HEK293 (cell line): Measurements from ENCODE around the gene DRC7.
A peak's percentile ranks its signal among the peaks of the same experiment; 100 is the strongest.

Experiments
- KLF9 ChIP-seq: fragments of 450-650 bp; formaldehyde crosslinking; IDR thresholded peaks from 2 replicates; pipeline ENCODE4 v1.5.1; 2016; ENCODE audit warnings: missing biosample characterization, missing genetic modification characterization, low read depth
- YY1 ChIP-seq: fragments of 450-650 bp; formaldehyde crosslinking; IDR thresholded peaks from 2 replicates; pipeline ENCODE4 v1.5.1; 2018; ENCODE audit warnings: missing biosample characterization, missing genetic modification characterization
- ZNF174 ChIP-seq: fragments of 450-650 bp; formaldehyde crosslinking; IDR thresholded peaks from 2 replicates; pipeline ENCODE4 v1.5.0; 2017; ENCODE audit warnings: missing biosample characterization, mild to moderate bottlenecking, missing genetic modification characterization
- ZNF211 ChIP-seq: fragments of 450-650 bp; formaldehyde crosslinking; IDR thresholded peaks from 2 replicates; pipeline ENCODE4 v1.5.1; 2016; ENCODE audit warnings: low read depth, missing biosample characterization, missing genetic modification characterization
- ZNF239 ChIP-seq: fragments of 450-650 bp; formaldehyde crosslinking; IDR thresholded peaks from 2 replicates; pipeline ENCODE4 v1.5.1; 2016; ENCODE audit warnings: missing biosample characterization, missing genetic modification characterization
- ZNF24 ChIP-seq: fragments of 450-650 bp; formaldehyde crosslinking; IDR thresholded peaks from 2 replicates; pipeline ENCODE4 v1.5.1; 2016; ENCODE audit warnings: missing biosample characterization, missing genetic modification characterization
- TF ChIP-seq, protein P1 (sequence below): fragments of 450-650 bp; formaldehyde crosslinking; IDR thresholded peaks from 2 replicates; pipeline ENCODE4 v1.5.1; 2016; ENCODE audit warnings: missing biosample characterization, missing genetic modification characterization
- TF ChIP-seq, protein P2 (sequence below): fragments of 450-650 bp; formaldehyde crosslinking; IDR thresholded peaks from 2 replicates; pipeline ENCODE4 v1.5.1; 2016; ENCODE audit warnings: missing biosample characterization, missing genetic modification characterization

DNA sequence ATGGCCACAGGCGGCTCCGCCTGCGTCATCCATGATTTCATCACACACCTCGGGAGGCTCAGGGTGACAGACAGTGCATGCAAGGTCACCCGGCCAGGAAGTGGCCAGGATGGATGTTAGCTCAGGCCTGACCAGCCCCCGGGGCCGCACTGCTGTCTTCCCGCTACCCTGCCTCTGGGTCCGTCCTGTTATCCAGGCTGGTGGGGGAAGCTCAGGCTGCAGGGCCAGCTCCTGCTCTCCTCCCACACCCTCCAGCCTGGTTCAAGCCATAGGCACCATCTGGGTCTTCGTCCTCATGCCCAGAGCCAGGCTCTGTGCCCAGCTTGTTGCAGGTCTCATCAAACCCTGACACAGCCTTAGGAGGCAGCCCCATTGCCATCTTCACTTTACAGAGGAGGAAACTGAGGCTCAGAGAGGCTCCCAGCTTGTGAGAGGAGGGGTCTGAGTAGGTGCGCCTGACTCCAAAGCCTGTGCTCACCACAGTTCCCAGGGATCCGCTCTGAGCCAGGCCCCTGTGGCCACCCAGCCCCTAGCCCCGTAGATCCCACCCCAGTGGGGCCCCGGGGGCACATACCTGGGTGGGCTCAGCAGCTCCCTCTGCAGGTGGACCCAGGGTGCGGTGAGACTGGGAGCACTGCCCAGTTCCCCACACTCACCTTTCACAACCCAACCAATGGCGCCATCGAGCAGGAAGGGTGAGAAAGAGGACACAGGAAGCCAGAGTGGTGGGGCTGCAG, 26.9 kb upstream of the DRC7 start:
- TF ChIP-seq YY1 (no peak), KLF9 (tag by site-specific recombination) (no peak), ZNF24 (tag by site-specific recombination) (no peak), ZNF211 (tag by site-specific recombination) (no peak), ZNF174 (tag by site-specific recombination) (no peak), ZNF239 (tag by site-specific recombination) (no peak)
- TF ChIP-seq, protein P1, sequence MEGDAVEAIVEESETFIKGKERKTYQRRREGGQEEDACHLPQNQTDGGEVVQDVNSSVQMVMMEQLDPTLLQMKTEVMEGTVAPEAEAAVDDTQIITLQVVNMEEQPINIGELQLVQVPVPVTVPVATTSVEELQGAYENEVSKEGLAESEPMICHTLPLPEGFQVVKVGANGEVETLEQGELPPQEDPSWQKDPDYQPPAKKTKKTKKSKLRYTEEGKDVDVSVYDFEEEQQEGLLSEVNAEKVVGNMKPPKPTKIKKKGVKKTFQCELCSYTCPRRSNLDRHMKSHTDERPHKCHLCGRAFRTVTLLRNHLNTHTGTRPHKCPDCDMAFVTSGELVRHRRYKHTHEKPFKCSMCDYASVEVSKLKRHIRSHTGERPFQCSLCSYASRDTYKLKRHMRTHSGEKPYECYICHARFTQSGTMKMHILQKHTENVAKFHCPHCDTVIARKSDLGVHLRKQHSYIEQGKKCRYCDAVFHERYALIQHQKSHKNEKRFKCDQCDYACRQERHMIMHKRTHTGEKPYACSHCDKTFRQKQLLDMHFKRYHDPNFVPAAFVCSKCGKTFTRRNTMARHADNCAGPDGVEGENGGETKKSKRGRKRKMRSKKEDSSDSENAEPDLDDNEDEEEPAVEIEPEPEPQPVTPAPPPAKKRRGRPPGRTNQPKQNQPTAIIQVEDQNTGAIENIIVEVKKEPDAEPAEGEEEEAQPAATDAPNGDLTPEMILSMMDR (tag by site-specific recombination): 0 out of 2 replicates have a peak, but pooled peaks have one; percentile 23
- TF ChIP-seq, protein P2, sequence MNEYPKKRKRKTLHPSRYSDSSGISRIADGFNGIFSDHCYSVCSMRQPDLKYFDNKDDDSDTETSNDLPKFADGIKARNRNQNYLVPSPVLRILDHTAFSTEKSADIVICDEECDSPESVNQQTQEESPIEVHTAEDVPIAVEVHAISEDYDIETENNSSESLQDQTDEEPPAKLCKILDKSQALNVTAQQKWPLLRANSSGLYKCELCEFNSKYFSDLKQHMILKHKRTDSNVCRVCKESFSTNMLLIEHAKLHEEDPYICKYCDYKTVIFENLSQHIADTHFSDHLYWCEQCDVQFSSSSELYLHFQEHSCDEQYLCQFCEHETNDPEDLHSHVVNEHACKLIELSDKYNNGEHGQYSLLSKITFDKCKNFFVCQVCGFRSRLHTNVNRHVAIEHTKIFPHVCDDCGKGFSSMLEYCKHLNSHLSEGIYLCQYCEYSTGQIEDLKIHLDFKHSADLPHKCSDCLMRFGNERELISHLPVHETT (tag by site-specific recombination): no peak
